ENCODE data around the gene KCNG2.

KCNG2 gene

DNA sequence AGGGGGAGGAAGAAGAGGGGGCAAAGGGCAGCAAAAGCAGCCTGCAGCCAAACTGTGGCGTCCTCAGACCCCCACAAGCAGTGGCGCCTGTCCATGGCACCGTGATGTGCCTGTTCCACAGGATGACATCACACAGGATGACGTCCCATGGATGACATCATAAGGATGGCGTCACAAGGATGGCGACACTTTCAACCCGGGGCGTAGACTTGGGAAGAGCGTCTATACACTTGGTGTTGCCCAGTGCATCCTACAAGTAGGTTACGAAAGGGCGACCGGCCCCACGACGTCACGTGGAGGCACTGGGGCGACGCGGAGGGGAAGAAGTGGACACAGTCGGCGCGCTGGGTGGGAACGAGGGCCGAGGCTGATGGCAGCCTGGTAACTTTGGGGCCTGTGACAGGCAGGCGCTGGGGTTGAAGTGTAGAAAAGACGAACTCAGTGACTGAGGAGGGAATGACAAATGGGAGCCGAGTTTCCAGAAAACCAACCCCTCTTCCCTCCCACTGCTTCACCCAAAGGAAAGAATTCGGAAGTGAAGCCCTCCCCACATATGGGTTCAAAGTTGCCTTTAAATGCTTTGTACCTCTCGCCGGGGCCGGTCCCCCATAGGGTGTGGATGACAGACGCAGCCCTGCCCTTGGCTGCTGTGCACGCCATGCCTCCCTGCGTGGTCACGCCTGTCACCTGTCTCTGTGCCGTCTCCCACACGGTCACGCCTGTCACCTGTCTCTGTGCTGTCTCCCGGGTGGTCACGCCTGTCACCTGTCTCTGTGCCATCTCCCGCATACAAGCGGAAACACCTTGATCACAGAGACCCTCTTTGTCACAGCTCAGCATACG lies 13.4 kb upstream of the KCNG2 start:
- no peak overlapping the region for H3K4me2 ChIP-seq (ENCODE audit: low read depth, low read length, poor library complexity, severe bottlenecking)

DNA sequence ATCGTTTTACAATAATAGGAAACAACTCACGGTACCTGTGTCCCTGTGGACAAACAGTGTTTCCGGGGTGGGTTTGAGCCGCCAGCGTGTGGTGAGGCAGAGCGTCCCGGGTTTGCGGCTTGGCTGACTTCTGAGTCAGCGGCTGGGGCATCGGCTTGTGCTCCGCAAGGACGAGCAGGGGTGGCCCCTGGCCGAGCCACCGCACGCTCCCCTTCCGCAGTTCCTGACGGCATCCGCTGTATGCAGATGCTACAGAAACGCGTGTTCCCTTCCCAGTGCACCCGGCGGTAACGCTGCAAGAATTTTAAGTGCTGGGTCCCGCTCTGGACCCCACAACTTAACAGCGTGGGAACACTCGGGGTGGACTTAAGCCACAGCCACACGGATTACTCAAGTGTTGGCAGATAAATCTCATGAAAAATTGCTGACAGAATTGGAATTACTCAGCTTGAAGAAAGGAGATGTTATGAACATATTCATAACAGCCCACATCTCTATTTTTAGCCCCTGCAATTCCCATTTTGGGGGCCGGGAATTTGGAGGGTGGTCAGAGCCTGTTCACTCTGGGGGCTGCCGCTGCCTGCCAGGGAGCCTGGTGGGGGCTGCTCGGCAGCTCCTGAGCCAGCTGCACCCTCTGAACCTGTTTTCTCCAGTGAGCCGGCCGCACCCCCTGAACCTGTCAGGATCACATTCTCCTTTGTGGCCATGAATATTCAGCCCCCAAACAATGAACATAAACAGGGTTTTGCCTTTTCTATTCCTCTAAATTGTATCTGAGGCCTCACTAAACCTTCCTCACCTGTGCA lies 12.6 kb upstream of the KCNG2 start:
- Histone ChIP-seq H4K20me1 (ENCODE audit: insufficient read depth, low read length, poor library complexity, severe bottlenecking) (no peaks in the 10 kb centered on the region), H3K9ac (ENCODE audit: low read depth, low read length, poor library complexity, severe bottlenecking) (no peak overlapping the region), H3K27me3 (ENCODE audit: insufficient read depth, low read length, poor library complexity, severe bottlenecking) (no peaks in the 10 kb centered on the region), H3K4me2 (ENCODE audit: low read depth, low read length, poor library complexity, severe bottlenecking) (no peak overlapping the region), H3K4me1 (ENCODE audit: insufficient read depth, low read length, poor library complexity, severe bottlenecking) (no peaks in the 10 kb centered on the region), H3K9me2 (replicated peaks; ENCODE audit: low read depth, low read length) (no peaks in the 10 kb centered on the region), H3K4me3 (ENCODE audit: low read length, poor library complexity, severe bottlenecking) (no peak overlapping the region), H2AFZ (ENCODE audit: low read length) (no peak overlapping the region), H3K79me2 (ENCODE audit: insufficient read depth, low read length) (no peaks in the 10 kb centered on the region), H3K9me3 (ENCODE audit: insufficient read depth, low read depth, low read length) (peaks cover 30% of the 10 kb centered on the region; the same call in 1 of the 2 replicates), H3F3A (ENCODE audit: low read depth) (no peaks in the 10 kb centered on the region), H3K36me3 (ENCODE audit: insufficient read depth, low read length) (no peaks in the 10 kb centered on the region)
- TF ChIP-seq EZH2phosphoT487 (IDR thresholded peaks at IDR 0.05; ENCODE audit: borderline replicate concordance): no peak
- TF ChIP-seq, protein P1, sequence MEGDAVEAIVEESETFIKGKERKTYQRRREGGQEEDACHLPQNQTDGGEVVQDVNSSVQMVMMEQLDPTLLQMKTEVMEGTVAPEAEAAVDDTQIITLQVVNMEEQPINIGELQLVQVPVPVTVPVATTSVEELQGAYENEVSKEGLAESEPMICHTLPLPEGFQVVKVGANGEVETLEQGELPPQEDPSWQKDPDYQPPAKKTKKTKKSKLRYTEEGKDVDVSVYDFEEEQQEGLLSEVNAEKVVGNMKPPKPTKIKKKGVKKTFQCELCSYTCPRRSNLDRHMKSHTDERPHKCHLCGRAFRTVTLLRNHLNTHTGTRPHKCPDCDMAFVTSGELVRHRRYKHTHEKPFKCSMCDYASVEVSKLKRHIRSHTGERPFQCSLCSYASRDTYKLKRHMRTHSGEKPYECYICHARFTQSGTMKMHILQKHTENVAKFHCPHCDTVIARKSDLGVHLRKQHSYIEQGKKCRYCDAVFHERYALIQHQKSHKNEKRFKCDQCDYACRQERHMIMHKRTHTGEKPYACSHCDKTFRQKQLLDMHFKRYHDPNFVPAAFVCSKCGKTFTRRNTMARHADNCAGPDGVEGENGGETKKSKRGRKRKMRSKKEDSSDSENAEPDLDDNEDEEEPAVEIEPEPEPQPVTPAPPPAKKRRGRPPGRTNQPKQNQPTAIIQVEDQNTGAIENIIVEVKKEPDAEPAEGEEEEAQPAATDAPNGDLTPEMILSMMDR (conservative IDR thresholded peaks at IDR 0.05; ENCODE audit: low read length): no peak

More for the DNA sequence above, 13.4 kb upstream of the KCNG2 start:
- Histone ChIP-seq H3K9me2 (replicated peaks; ENCODE audit: low read depth, low read length) (no peaks in the 10 kb centered on the region), H3F3A (ENCODE audit: low read depth) (no peaks in the 10 kb centered on the region), H3K79me2 (ENCODE audit: insufficient read depth, low read length) (no peaks in the 10 kb centered on the region), H3K4me1 (ENCODE audit: insufficient read depth, low read length, poor library complexity, severe bottlenecking) (no peaks in the 10 kb centered on the region), H3K4me3 (ENCODE audit: low read length, poor library complexity, severe bottlenecking) (no peak overlapping the region), H2AFZ (ENCODE audit: low read length) (no peak overlapping the region), H3K9ac (ENCODE audit: low read depth, low read length, poor library complexity, severe bottlenecking) (no peak overlapping the region), H3K9me3 (ENCODE audit: insufficient read depth, low read depth, low read length) (peaks cover 36% of the 10 kb centered on the region; the same call in 1 of the 2 replicates), H3K36me3 (ENCODE audit: insufficient read depth, low read length) (no peaks in the 10 kb centered on the region), H4K20me1 (ENCODE audit: insufficient read depth, low read length, poor library complexity, severe bottlenecking) (no peaks in the 10 kb centered on the region), H3K27me3 (ENCODE audit: insufficient read depth, low read length, poor library complexity, severe bottlenecking) (no peaks in the 10 kb centered on the region)
- TF ChIP-seq, protein P1 (conservative IDR thresholded peaks at IDR 0.05; ENCODE audit: low read length): no peak
- no peak for TF ChIP-seq EZH2phosphoT487 (IDR thresholded peaks at IDR 0.05; ENCODE audit: borderline replicate concordance)

DNA sequence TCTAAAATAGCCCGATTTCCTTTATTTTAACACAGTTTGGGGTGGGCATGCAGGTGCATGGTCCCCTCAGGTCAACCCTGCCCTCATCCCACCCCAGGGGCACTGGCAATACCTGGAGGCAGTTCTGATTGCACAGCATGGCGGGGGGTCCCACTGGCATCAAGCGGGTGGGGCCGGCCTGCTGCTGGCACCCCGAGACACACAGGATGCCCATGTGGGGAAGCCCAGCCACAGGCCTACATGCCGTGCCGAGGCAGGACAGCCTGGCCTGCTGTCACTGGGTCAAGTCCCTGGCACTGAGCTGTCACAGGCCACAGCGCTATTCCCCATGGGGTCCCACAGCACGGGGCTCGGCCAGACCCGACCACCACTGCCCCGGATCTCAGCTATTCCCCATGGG lies 11.9 kb upstream of the KCNG2 start:
- H3K4me2 ChIP-seq (ENCODE audit: low read depth, low read length, poor library complexity, severe bottlenecking): no peak overlapping the region
- no peaks in the 10 kb centered on the region for H3K4me1 ChIP-seq (ENCODE audit: insufficient read depth, low read length, poor library complexity, severe bottlenecking)
- no peaks in the 10 kb centered on the region for H3K36me3 ChIP-seq (ENCODE audit: insufficient read depth, low read length)
- no peak overlapping the region for H2AFZ ChIP-seq (ENCODE audit: low read length)
- H3K9me3 ChIP-seq (ENCODE audit: insufficient read depth, low read depth, low read length): peaks cover 30% of the 10 kb centered on the region; the same call in 1 of the 2 replicates
- no peaks in the 10 kb centered on the region for H3K9me2 ChIP-seq (replicated peaks; ENCODE audit: low read depth, low read length)
- H3F3A ChIP-seq (ENCODE audit: low read depth): no peaks in the 10 kb centered on the region
- TF ChIP-seq EZH2phosphoT487 (IDR thresholded peaks at IDR 0.05; ENCODE audit: borderline replicate concordance): no peak
- TF ChIP-seq, protein P1 (conservative IDR thresholded peaks at IDR 0.05; ENCODE audit: low read length): no peak
- no peaks in the 10 kb centered on the region for H3K27me3 ChIP-seq (ENCODE audit: insufficient read depth, low read length, poor library complexity, severe bottlenecking)
- H3K79me2 ChIP-seq (ENCODE audit: insufficient read depth, low read length): no peaks in the 10 kb centered on the region
- no peak overlapping the region for H3K9ac ChIP-seq (ENCODE audit: low read depth, low read length, poor library complexity, severe bottlenecking)
- no peak overlapping the region for H3K4me3 ChIP-seq (ENCODE audit: low read length, poor library complexity, severe bottlenecking)
- no peaks in the 10 kb centered on the region for H4K20me1 ChIP-seq (ENCODE audit: insufficient read depth, low read length, poor library complexity, severe bottlenecking)

Measured in Loucy (cell line).